Pons (tissue), 1 donor: ENCODE results near the gene DYNC1LI1.
A peak's percentile ranks its signal among the peaks of the same experiment; 100 is the strongest.
"Not testable (repeated sequence)": the region's sequence is repeated elsewhere in the genome, so short reads cannot be mapped to it uniquely, and the experiment has no call there.

ENCODE experiments used
- DNase-seq: peaks from one replicate; pipeline ENCODE4 v3.0.0-alpha.2; 2016; ENCODE audit warnings: low spot score

The DYNC1LI1 gene

GRCh38 chr3:32531010-32531647 is 39.5 kb downstream of the DYNC1LI1 start:
- peak; percentile 26 for DNase-seq

GRCh38 chr3:32525720-32526119 is 44.9 kb downstream of the DYNC1LI1 start:
- no peak for DNase-seq

- DNase-seq = no peak
Measured at GRCh38 chr3:32522682-32523081, 48.0 kb downstream of the DYNC1LI1 start.

GRCh38 chr3:32518921-32519320 is 51.7 kb downstream of the DYNC1LI1 start:
- DNase-seq = not testable (repeated sequence)

GRCh38 chr3:32516751-32517150 is 53.9 kb downstream of the DYNC1LI1 start:
- not testable (repeated sequence) for DNase-seq

- DNase-seq = no peak
Measured at GRCh38 chr3:32511005-32511404, 59.7 kb downstream of the DYNC1LI1 start.

- DNase-seq = peak; percentile 91
Measured at GRCh38 chr3:32510075-32510724, 60.5 kb downstream of the DYNC1LI1 start.

- DNase-seq = no peak
Measured at GRCh38 chr3:32508711-32509110, 61.9 kb downstream of the DYNC1LI1 start.

- DNase-seq = no peak
Measured at GRCh38 chr3:32506466-32506865, 64.2 kb downstream of the DYNC1LI1 start.

GRCh38 chr3:32502946-32503286 is 67.7 kb downstream of the DYNC1LI1 start:
- no peak for DNase-seq

- DNase-seq = peak; percentile 77
Measured at GRCh38 chr3:32502118-32502945, 68.3 kb downstream of the DYNC1LI1 start, which contains the start of gene CMTM6. Gene CMTM6, minus strand, starts transcription at chr3:32502852. Its CDS starts 107 bp downstream, at chr3:32502745.

- no peak for DNase-seq
Measured at GRCh38 chr3:32501783-32502117, 68.9 kb downstream of the DYNC1LI1 start.

GRCh38 chr3:32500880-32501782 is 69.5 kb downstream of the DYNC1LI1 start:
- DNase-seq = peak; percentile 22

- DNase-seq = no peak
Measured at GRCh38 chr3:32500231-32500630, 70.4 kb downstream of the DYNC1LI1 start.

GRCh38 chr3:32499585-32499984 is 71.1 kb downstream of the DYNC1LI1 start:
- DNase-seq = no peak

GRCh38 chr3:32498992-32499391 is 71.7 kb downstream of the DYNC1LI1 start:
- DNase-seq = no peak

- peak; percentile 24 for DNase-seq
Measured at GRCh38 chr3:32498252-32498651, 72.4 kb downstream of the DYNC1LI1 start.

GRCh38 chr3:32495609-32496008 is 75.0 kb downstream of the DYNC1LI1 start:
- DNase-seq = no peak

GRCh38 chr3:32495085-32495484 is 75.6 kb downstream of the DYNC1LI1 start:
- DNase-seq = no peak

GRCh38 chr3:32493437-32494414 is 76.9 kb downstream of the DYNC1LI1 start:
- no peak for DNase-seq
